Measurements from ENCODE around the gene TMUB1.

The TMUB1 gene

GRCh38 chr7:151104411-151105235, 21.3 kb upstream of the TMUB1 start:
- in situ Hi-C loops (cut with MboI; ENCODE audit: low sequenced_read_pairs) = loop anchor here (25.0 kb wide), 1 partner anchor 317 kb away; no protein-coding TSS in a partner anchor

- in situ Hi-C loops (cut with MboI; ENCODE audit: low sequenced_read_pairs) = loop anchor here (25.0 kb wide), 1 partner anchor 317 kb away; no protein-coding TSS in a partner anchor
These were observed 20.7 kb upstream of the TMUB1 start for GRCh38 chr7:151103973-151104372.

- in situ Hi-C loops (cut with MboI; ENCODE audit: low sequenced_read_pairs) = loop anchor here (25.0 kb wide), 1 partner anchor 316 kb away; no protein-coding TSS in a partner anchor
These were observed 19.7 kb upstream of the TMUB1 start for GRCh38 chr7:151102991-151103390.

GRCh38 chr7:151101621-151102396, 18.5 kb upstream of the TMUB1 start:
- in situ Hi-C loops (cut with MboI; ENCODE audit: low sequenced_read_pairs) = loop anchor here (25.0 kb wide), 1 partner anchor 315 kb away; no protein-coding TSS in a partner anchor

GRCh38 chr7:151100921-151101320, 17.6 kb upstream of the TMUB1 start:
- in situ Hi-C loops (cut with MboI; ENCODE audit: low sequenced_read_pairs) = loop anchor here (25.0 kb wide), 1 partner anchor 314 kb away; no protein-coding TSS in a partner anchor

GRCh38 chr7:151099486-151100211, 16.4 kb upstream of the TMUB1 start:
- in situ Hi-C loops (cut with MboI; ENCODE audit: low sequenced_read_pairs) = loop anchor here (25.0 kb wide), 1 partner anchor 312 kb away; no protein-coding TSS in a partner anchor

- in situ Hi-C loops (cut with MboI; ENCODE audit: low sequenced_read_pairs) = no loop called here
These were observed 12.7 kb upstream of the TMUB1 start for GRCh38 chr7:151095828-151096475.

- in situ Hi-C loops (cut with MboI; ENCODE audit: low sequenced_read_pairs) = no loop called here
These were observed 12.0 kb upstream of the TMUB1 start for GRCh38 chr7:151095123-151095797.

GRCh38 chr7:151094675-151095074, 11.4 kb upstream of the TMUB1 start:
- in situ Hi-C loops (cut with MboI; ENCODE audit: low sequenced_read_pairs) = no loop called here

GRCh38 chr7:151093748-151094147, 10.5 kb upstream of the TMUB1 start:
- in situ Hi-C loops (cut with MboI; ENCODE audit: low sequenced_read_pairs) = no loop called here

GRCh38 chr7:151091988-151092387, 8.7 kb upstream of the TMUB1 start:
- in situ Hi-C loops (cut with MboI; ENCODE audit: low sequenced_read_pairs) = no loop called here

GRCh38 chr7:151091431-151091830, 8.1 kb upstream of the TMUB1 start:
- in situ Hi-C loops (cut with MboI; ENCODE audit: low sequenced_read_pairs) = no loop called here

- in situ Hi-C loops (cut with MboI; ENCODE audit: low sequenced_read_pairs) = no loop called here
These were observed 7.7 kb upstream of the TMUB1 start for GRCh38 chr7:151091003-151091402.

- in situ Hi-C loops (cut with MboI; ENCODE audit: low sequenced_read_pairs) = no loop called here
These were observed 6.8 kb upstream of the TMUB1 start for GRCh38 chr7:151089893-151090730.

- in situ Hi-C loops (cut with MboI; ENCODE audit: low sequenced_read_pairs) = no loop called here
These were observed 5.8 kb upstream of the TMUB1 start for GRCh38 chr7:151088856-151089699.

GRCh38 chr7:151088019-151088855, 4.9 kb upstream of the TMUB1 start:
- in situ Hi-C loops (cut with MboI; ENCODE audit: low sequenced_read_pairs) = no loop called here

Measured in HL-60/S4 treated with phorbol 12-myristate 13-acetate at 8.2 ng/mL for 4 days and 3 days (cell line).